ENCODE measurements around the gene PKP3.
"Not testable (repeated sequence)": the region's sequence is repeated elsewhere in the genome, so short reads cannot be mapped to it uniquely, and the experiment has no call there.

PKP3 gene

DNA sequence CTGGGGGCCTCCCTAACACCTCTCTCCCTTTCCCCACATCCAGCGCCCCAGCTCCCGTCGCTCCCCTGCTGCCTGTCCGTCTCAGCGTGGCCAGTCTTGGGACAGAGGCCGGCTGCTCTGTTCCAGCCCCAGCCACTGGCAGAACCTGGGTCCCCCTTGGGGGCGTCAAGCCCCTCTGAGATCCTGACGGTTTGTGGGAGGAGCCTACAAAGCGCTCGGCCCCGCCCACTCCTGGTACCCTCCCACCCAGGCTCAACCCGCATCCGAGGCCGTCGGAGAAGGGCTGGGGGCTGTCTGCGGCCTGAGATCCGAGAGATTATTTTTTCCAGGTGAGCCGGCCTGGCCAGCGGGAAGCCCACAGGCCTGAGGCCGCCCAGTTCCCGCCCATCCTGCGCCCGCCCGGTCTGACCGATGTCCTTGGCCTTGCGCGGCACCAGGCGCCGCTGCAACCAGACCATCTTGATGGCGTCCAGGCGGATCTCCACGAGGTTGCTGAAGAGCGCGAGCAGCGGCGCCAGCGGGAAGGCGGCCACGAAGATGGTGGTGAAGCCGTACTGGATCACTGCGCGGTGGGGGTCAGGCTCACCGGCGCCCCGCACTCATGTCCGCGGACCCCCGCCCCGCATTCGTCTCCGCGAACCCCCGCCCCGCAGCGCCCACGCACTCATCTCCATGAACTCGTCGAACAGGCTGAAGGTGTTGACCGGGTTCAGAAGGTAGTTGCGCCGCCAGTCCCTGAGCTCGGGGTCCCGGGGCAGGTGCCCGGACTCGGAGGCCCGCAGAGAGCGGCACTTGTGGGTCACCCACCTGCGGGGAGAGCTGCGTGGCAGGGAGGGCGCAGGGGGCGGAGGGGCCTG, 26.3 kb downstream of the PKP3 start:
- no peak overlapping the region for H3K4me3 ChIP-seq (ENCODE audit: low read length)
- TF ChIP-seq CTCF (IDR thresholded peaks at IDR 0.05; ENCODE audit: insufficient read depth, low read depth, low read length, missing control alignments) = no peak
- DNase-seq (ENCODE audit: low read depth) = no peak

GRCh38 chr11:420911-421321, 26.9 kb downstream of the PKP3 start:
- H3K4me3 ChIP-seq (ENCODE audit: low read length) = no peak overlapping the region
- no peak for TF ChIP-seq CTCF (IDR thresholded peaks at IDR 0.05; ENCODE audit: insufficient read depth, low read depth, low read length, missing control alignments)

GRCh38 chr11:422249-422656, 28.2 kb downstream of the PKP3 start:
- TF ChIP-seq CTCF (IDR thresholded peaks at IDR 0.05; ENCODE audit: insufficient read depth, low read depth, low read length, missing control alignments) = no peak
- H3K4me3 ChIP-seq (ENCODE audit: low read length) = no peak overlapping the region
- no peak for DNase-seq (ENCODE audit: low read depth)

More at GRCh38 chr11:420911-421321, 26.9 kb downstream of the PKP3 start:
- DNase-seq (ENCODE audit: low read depth) = no peak

DNA sequence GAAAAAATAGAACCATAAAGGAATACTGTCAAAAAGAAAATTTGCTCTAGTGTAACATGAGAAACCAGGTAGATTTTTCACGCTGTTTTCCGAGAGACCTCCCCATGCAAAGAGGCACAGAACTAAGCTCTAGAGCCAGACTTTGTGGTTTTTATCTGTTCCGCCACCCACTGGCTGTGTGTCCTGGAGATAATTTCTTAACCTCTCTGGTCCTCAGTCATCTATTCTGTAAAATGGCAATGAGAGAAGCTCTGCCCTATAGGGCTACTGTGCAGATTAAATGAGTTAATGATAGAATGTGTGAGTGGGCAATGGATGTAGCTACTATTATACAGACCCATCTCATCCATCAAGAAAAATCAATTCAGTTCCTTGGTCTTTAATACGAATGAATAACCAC, 30.2 kb downstream of the PKP3 start:
- H3K4me3 ChIP-seq (ENCODE audit: low read length) = no peak overlapping the region
- TF ChIP-seq CTCF (IDR thresholded peaks at IDR 0.05; ENCODE audit: insufficient read depth, low read depth, low read length, missing control alignments) = no peak
- no peak for DNase-seq (ENCODE audit: low read depth)

DNA sequence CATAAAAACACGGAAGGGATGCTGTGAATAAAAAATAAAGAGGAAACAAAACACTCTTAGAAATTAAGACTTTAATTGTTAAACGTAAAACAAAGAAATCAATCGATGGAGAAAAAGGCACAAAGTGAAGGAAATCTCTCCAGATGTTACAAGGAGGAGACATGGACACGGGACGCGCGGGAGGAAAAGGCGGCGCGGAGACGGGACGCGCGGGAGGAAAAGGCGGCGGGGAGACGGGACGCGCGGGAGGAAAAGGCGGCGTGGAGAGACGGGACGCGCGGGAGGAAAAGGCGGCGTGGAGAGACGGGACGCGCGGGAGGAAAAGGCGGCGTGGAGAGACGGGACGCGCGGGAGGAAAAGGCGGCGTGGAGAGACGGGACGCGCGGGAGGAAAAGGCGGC, 30.8 kb downstream of the PKP3 start:
- DNase-seq (ENCODE audit: low read depth); H3K4me3 ChIP-seq (ENCODE audit: low read length): not testable (repeated sequence)

- no peak for TF ChIP-seq CTCF (IDR thresholded peaks at IDR 0.05; ENCODE audit: insufficient read depth, low read depth, low read length, missing control alignments)
- H3K4me3 ChIP-seq (ENCODE audit: low read length) = no peak overlapping the region
- DNase-seq (ENCODE audit: low read depth) = no peak
These were observed 31.3 kb downstream of the PKP3 start for GRCh38 chr11:425301-425700.

DNA sequence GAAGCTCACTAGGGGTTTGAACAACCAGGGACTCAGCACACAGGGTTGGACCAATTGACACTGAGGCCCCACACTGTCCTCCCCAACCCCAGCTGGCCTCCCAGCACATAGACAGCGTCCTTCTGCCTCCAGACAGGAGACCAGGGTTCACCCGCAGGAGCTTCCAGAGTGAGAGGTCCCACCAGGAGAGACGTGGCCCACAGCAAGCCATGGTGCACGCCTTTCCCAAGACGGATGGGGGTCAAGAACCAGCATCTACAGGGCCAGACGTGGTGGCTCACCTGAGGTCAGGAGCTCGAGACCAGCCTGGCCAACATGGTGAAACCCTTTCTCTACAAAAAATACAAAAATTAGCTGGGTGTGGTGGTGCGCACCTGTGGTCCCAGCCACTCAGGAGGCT, 32.8 kb downstream of the PKP3 start:
- TF ChIP-seq CTCF (IDR thresholded peaks at IDR 0.05; ENCODE audit: insufficient read depth, low read depth, low read length, missing control alignments) = no peak

More for the DNA sequence above, 32.8 kb downstream of the PKP3 start:
- no peak for DNase-seq (ENCODE audit: low read depth)
- H3K4me3 ChIP-seq (ENCODE audit: low read length) = no peak overlapping the region

All from epithelial cell of esophagus (primary cell).